ENCODE results near the gene POU2F1.

Gene POU2F1

DNA sequence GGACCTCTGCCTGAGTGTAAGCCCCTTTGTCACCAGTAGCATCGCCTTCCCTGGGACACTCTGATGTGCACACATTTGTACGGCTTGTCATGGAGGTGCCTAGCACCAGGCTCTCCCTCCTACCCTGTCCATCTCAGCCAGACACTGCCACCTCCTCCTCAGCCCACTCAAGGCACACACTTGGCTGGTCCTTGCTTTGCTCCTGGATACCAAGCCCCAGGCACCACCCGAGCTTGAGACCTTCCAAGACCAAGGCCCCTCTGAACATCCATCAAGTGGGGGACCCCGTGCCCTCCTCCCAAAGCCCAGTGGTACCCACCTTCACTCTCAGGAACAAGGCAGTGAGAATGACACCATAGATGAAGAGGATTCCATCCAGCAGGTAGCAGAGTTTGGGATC lies 219.7 kb downstream of the POU2F1 start:
- no peak overlapping the region for H3K27ac ChIP-seq (ENCODE audit: extremely low read depth, low read depth, low read length)
- TF ChIP-seq ZNF548 (tag by site-specific recombination; IDR thresholded peaks at IDR 0.05), result no peak
- no peaks in the 10 kb centered on the region for H3K36me3 ChIP-seq (ENCODE audit: control insufficient read depth in 2 of 2, insufficient read depth in 1 of 2, low read length in 2 of 2)
- POLR2A ChIA-PET, result no interaction called here
- H3K4me1 ChIP-seq (ENCODE audit: control insufficient read depth, insufficient read depth, low read length), result no peaks in the 10 kb centered on the region
- no peak overlapping the region for H3K4me3 ChIP-seq (ENCODE audit: low read depth, low read length)
- CTCF ChIA-PET, result interaction anchor here (1.3 to 5.6 kb wide), 6 partner anchors 13 to 381 kb away, joined by 3 to 41 read pairs (median 6); no protein-coding TSS in a partner anchor
- H3K9me3 ChIP-seq (ENCODE audit: control insufficient read depth, insufficient read depth, low read depth, low read length), result no peaks in the 10 kb centered on the region

DNA sequence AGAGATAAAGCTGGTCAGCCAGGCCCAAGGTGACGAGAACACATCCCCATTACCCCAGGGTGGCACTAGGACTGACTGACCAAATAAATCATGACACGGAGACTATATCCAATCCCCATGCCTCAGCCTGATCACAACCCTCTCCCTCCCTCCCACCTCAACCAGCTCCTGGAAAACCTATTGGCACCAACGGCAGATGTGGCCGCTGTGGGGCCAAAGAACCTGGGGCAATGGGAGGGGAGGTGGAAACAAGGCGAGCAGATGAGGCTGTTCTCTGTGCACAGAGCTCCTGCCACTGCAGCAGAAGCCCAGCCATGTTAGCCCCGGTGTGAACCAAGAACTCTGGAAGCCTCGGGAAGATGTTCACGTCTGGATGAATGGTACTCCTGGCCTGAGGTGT lies 220.1 kb downstream of the POU2F1 start:
- no peak overlapping the region for H3K27ac ChIP-seq (ENCODE audit: extremely low read depth, low read depth, low read length)
- ChIA-PET POLR2A (no interaction called here), CTCF (interaction anchor here (0.9 to 5.6 kb wide), 9 partner anchors 13 to 382 kb away, joined by 3 to 41 read pairs (median 5); no protein-coding TSS in a partner anchor)
- H3K9me3 ChIP-seq (ENCODE audit: control insufficient read depth, insufficient read depth, low read depth, low read length), result no peaks in the 10 kb centered on the region
- TF ChIP-seq, protein P1, sequence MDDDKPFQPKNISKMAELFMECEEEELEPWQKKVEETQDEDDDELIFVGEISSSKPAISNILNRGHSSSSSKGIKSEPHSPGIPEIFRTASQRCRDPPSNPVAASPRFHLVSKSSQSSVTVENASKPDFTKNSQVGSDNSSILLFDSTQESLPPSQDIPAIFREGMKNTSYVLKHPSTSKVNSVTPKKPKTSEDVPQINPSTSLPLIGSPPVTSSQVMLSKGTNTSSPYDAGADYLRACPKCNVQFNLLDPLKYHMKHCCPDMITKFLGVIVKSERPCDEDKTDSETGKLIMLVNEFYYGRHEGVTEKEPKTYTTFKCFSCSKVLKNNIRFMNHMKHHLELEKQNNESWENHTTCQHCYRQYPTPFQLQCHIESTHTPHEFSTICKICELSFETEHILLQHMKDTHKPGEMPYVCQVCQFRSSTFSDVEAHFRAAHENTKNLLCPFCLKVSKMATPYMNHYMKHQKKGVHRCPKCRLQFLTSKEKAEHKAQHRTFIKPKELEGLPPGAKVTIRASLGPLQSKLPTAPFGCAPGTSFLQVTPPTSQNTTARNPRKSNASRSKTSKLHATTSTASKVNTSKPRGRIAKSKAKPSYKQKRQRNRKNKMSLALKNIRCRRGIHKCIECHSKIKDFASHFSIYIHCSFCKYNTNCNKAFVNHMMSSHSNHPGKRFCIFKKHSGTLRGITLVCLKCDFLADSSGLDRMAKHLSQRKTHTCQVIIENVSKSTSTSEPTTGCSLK (tag by site-specific recombination; IDR thresholded peaks at IDR 0.05), result no peak
- TF ChIP-seq SCRT2 (tag by site-specific recombination; IDR thresholded peaks at IDR 0.05), result no peak
- no peak for TF ChIP-seq ZFP37 (tag by site-specific recombination; IDR thresholded peaks at IDR 0.05)
- no peak for TF ChIP-seq ZNF580 (tag by site-specific recombination; IDR thresholded peaks at IDR 0.05)
- no peak for TF ChIP-seq ZNF324 (tag by site-specific recombination; IDR thresholded peaks at IDR 0.05)
- TF ChIP-seq, protein P2, sequence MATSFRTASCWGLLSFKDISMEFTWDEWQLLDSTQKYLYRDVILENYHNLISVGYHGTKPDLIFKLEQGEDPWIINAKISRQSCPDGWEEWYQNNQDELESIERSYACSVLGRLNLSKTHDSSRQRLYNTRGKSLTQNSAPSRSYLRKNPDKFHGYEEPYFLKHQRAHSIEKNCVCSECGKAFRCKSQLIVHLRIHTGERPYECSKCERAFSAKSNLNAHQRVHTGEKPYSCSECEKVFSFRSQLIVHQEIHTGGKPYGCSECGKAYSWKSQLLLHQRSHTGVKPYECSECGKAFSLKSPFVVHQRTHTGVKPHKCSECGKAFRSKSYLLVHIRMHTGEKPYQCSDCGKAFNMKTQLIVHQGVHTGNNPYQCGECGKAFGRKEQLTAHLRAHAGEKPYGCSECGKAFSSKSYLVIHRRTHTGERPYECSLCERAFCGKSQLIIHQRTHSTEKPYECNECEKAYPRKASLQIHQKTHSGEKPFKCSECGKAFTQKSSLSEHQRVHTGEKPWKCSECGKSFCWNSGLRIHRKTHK (tag by site-specific recombination; IDR thresholded peaks at IDR 0.05), result no peak
- TF ChIP-seq RBAK (tag by site-specific recombination; IDR thresholded peaks at IDR 0.05), result no peak
- no peak for TF ChIP-seq ZBTB6 (tag by site-specific recombination; IDR thresholded peaks at IDR 0.05)
- no peak for TF ChIP-seq ZNF596 (tag by site-specific recombination; IDR thresholded peaks at IDR 0.05)
- TF ChIP-seq ZNF777 (tag by site-specific recombination; IDR thresholded peaks at IDR 0.05; ENCODE audit: borderline replicate concordance), result no peak
- TF ChIP-seq ZNF16 (tag by site-specific recombination; IDR thresholded peaks at IDR 0.05; ENCODE audit: low read depth), result no peak
- no peak for TF ChIP-seq BCL6B (tag by site-specific recombination; IDR thresholded peaks at IDR 0.05)
- TF ChIP-seq ZNF426 (tag by site-specific recombination; IDR thresholded peaks at IDR 0.05), result no peak
- no peak for TF ChIP-seq ZBTB17 (tag by site-specific recombination; IDR thresholded peaks at IDR 0.05)
- no peaks in the 10 kb centered on the region for H3K36me3 ChIP-seq (ENCODE audit: control insufficient read depth in 2 of 2, insufficient read depth in 1 of 2, low read length in 2 of 2)
- no peak overlapping the region for H3K4me3 ChIP-seq (ENCODE audit: low read depth, low read length)
- no peaks in the 10 kb centered on the region for H3K4me1 ChIP-seq (ENCODE audit: control insufficient read depth, insufficient read depth, low read length)

- H3K4me1 ChIP-seq (ENCODE audit: control insufficient read depth, insufficient read depth, low read length), result no peaks in the 10 kb centered on the region
- no peaks in the 10 kb centered on the region for H3K36me3 ChIP-seq (ENCODE audit: control insufficient read depth in 2 of 2, insufficient read depth in 1 of 2, low read length in 2 of 2)
- no peaks in the 10 kb centered on the region for H3K9me3 ChIP-seq (ENCODE audit: control insufficient read depth, insufficient read depth, low read depth, low read length)
- H3K4me3 ChIP-seq (ENCODE audit: low read depth, low read length), result no peak overlapping the region
- POLR2A ChIA-PET, result no interaction called here
- TF ChIP-seq GLI2 (tag by site-specific recombination; IDR thresholded peaks at IDR 0.05; ENCODE audit: borderline replicate concordance, low read depth), result no peak
- no peak for TF ChIP-seq ZNF555 (tag by site-specific recombination; conservative IDR thresholded peaks at IDR 0.05)
- TF ChIP-seq, protein P3, sequence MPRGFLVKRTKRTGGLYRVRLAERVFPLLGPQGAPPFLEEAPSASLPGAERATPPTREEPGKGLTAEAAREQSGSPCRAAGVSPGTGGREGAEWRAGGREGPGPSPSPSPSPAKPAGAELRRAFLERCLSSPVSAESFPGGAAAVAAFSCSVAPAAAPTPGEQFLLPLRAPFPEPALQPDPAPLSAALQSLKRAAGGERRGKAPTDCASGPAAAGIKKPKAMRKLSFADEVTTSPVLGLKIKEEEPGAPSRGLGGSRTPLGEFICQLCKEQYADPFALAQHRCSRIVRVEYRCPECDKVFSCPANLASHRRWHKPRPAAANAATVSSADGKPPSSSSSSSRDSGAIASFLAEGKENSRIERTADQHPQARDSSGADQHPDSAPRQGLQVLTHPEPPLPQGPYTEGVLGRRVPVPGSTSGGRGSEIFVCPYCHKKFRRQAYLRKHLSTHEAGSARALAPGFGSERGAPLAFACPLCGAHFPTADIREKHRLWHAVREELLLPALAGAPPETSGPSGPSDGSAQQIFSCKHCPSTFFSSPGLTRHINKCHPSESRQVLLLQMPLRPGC (tag by site-specific recombination; IDR thresholded peaks at IDR 0.05), result no peak
- TF ChIP-seq ZNF544 (tag by site-specific recombination; IDR thresholded peaks at IDR 0.05), result no peak
- TF ChIP-seq ZNF843 (tag by site-specific recombination; IDR thresholded peaks at IDR 0.05), result no peak
- TF ChIP-seq ZNF548 (tag by site-specific recombination; IDR thresholded peaks at IDR 0.05), result no peak
- no peak for TF ChIP-seq ZNF660 (tag by site-specific recombination; IDR thresholded peaks at IDR 0.05)
- no peak for TF ChIP-seq ZNF133 (tag by site-specific recombination; IDR thresholded peaks at IDR 0.05)
- TF ChIP-seq ZNF433 (tag by site-specific recombination; IDR thresholded peaks at IDR 0.05; ENCODE audit: low read depth), result no peak
- TF ChIP-seq ZFHX2 (tag by site-specific recombination; conservative IDR thresholded peaks at IDR 0.05), result no peak
- H3K27ac ChIP-seq (ENCODE audit: extremely low read depth, low read depth, low read length), result no peak overlapping the region
- CTCF ChIA-PET, result interaction anchor here (0.6 to 5.6 kb wide), 14 partner anchors 12 to 448 kb away, joined by 3 to 41 read pairs (median 5); no protein-coding TSS in a partner anchor
Observed at GRCh38 chr1:167441222-167441621, 220.5 kb downstream of the POU2F1 start.

Measured in HEK293 (cell line).